Prostate gland (tissue), 2 donors: ENCODE data around the gene ADAMTSL3.

ENCODE experiments used
- CTCF ChIP-seq, 4 experiments: fragments of 200-600 bp in 2 of 4; fragments of 450-650 bp in 2 of 4; sonication (generic) in 2 of 4; IDR thresholded peaks; 1 replicate in 3 of 4; 2 replicates in 1 of 4; pipeline ENCODE4 v1.5.1; 2016 to 2019; ENCODE audit warnings: antibody characterized with exemption in 4 of 4, mild to moderate bottlenecking in 2 of 4, moderate library complexity in 2 of 4
- POLR2A ChIP-seq: fragments of 450-650 bp; IDR thresholded peaks from one replicate; pipeline ENCODE4 v1.6.1; 2016; ENCODE audit warnings: antibody characterized with exemption, mild to moderate bottlenecking
- POLR2AphosphoS5 ChIP-seq: sonication (generic); formaldehyde crosslinking; IDR thresholded peaks from one replicate; pipeline ENCODE4 v1.6.1; 2017; ENCODE audit warnings: antibody characterized with exemption

- TF ChIP-seq POLR2AphosphoS5 (no peak), CTCF (IDR thresholded peaks at IDR 0.05) (no peak), POLR2A (no peak)
Measured at GRCh38 chr15:83665480-83665879, 11.6 kb downstream of the ADAMTSL3 start.
